HCT116 (cell line): ENCODE measurements around the gene UCK1. TPM values are rescaled to one million over a fixed set of nuclear protein-coding genes. Genes with fewer than 3 reads are reported as not detected.

Experiments
- ATAC-seq: fragments of 200-7000 bp; cut with Tn5 transposase; 2 replicates; pipeline ENCODE4 v1.9.1; 2020; ENCODE audit warnings: mild to moderate bottlenecking, moderate library complexity
- BruUV-seq: library from RNA; stranded (reverse); fragments of 400-500 nt; replicated peaks from 2 replicates; lab custom pipeline; 2021; lab: Mats Ljungman, UMichigan
- CTCF ChIA-PET: fragments of 300-600 bp; sonication (Branson Sonifier 250); formaldehyde crosslinking; loops from one replicate; lab custom pipeline; 2021; ENCODE audit warnings: antibody characterized with exemption; lab: Charles Lee
- POLR2A ChIA-PET: fragments of 300-600, 350-600 bp; sonication (Branson Sonifier 250); formaldehyde crosslinking; loops from one replicate; lab custom pipeline; 2021; ENCODE audit warnings: antibody characterized with exemption; lab: Charles Lee
- RAD21 ChIA-PET, 2 experiments: fragments of 300-600 bp; sonication (Branson Sonifier 250); formaldehyde crosslinking; loops; one replicate each; lab custom pipeline; 2023; ENCODE audit warnings: low total read pairs in 2 of 2; ENCODE audit not compliant: uncharacterized antibody in 2 of 2, unreplicated experiment in 2 of 2, low non-redundant PET in 1 of 2; lab: Charles Lee
- DNase-seq: peaks from one replicate; pipeline ENCODE4 v3.0.0-alpha.2; 2010; ENCODE audit warnings: low read depth, low spot score
- H2AFZ ChIP-seq: fragments of 200-600 bp; shearing (Covaris generic), sonication (generic); 2 replicates; pipeline ENCODE4 v1.6.1; 2017; ENCODE audit warnings: low read depth, mixed run types, mixed read lengths, antibody characterized with exemption, low read length; ENCODE audit not compliant: poor library complexity, severe bottlenecking
- H3K27ac ChIP-seq: 2 replicates; pipeline ENCODE4 v1.5.1; 2012; ENCODE audit warnings: low read depth, low read length
- H3K27me3 ChIP-seq: fragments of 200-600 bp; sonication (generic); 2 replicates; pipeline ENCODE4 v1.6.1; 2016; ENCODE audit warnings: mixed run types, low read length, mixed read lengths; ENCODE audit not compliant: insufficient read depth
- H3K36me3 ChIP-seq, 2 experiments: fragments of 200-500 bp in 1 of 2; fragments of 200-600 bp in 1 of 2; sonication (Bioruptor generic) in 1 of 2; sonication (generic) in 1 of 2; 2 replicates each; pipeline versions ENCODE4 v1.5.1 to v1.6.1; 2014 to 2016; ENCODE audit warnings: low read length in 2 of 2, inconsistent platforms in 1 of 2, mixed read lengths in 1 of 2, mixed run types in 1 of 2; ENCODE audit not compliant: insufficient read depth in 2 of 2, control insufficient read depth in 1 of 2
- H3K4me1 ChIP-seq, 2 experiments: fragments of 200-600 bp in 1 of 2; sonication (generic) in 1 of 2; 2 replicates each; pipeline versions ENCODE4 v1.5.1 to v1.6.1; 2012 to 2017; ENCODE audit warnings: low read length in 2 of 2, inconsistent platforms in 1 of 2, mild to moderate bottlenecking in 1 of 2, mixed read lengths in 1 of 2, mixed run types in 1 of 2, moderate library complexity in 1 of 2; ENCODE audit not compliant: insufficient read depth in 2 of 2, control insufficient read depth in 1 of 2
- H3K4me2 ChIP-seq: fragments of 200-600 bp; sonication (generic); 2 replicates; pipeline ENCODE4 v1.6.1; 2017; ENCODE audit warnings: mixed run types, low read length, mixed read lengths
- H3K4me3 ChIP-seq, 2 experiments: fragments of 200-600 bp in 1 of 2; sonication (generic) in 1 of 2; replicated peaks in 1 of 2; 2 replicates each; pipeline ENCODE4 v1.5.1; 2011 to 2016; ENCODE audit warnings: low read length in 2 of 2, control low read depth in 1 of 2, low read depth in 1 of 2, mild to moderate bottlenecking in 1 of 2, mixed read lengths in 1 of 2, mixed run types in 1 of 2
- H3K79me2 ChIP-seq: fragments of 200-600 bp; sonication (generic); 2 replicates; pipeline ENCODE4 v1.6.1; 2017; ENCODE audit warnings: mild to moderate bottlenecking, mixed run types, low read length, moderate library complexity, mixed read lengths; ENCODE audit not compliant: insufficient read depth
- H3K9ac ChIP-seq: fragments of 200-600 bp; sonication (generic); 2 replicates; pipeline ENCODE4 v1.6.1; 2016; ENCODE audit warnings: low read length, mixed read lengths
- H3K9me2 ChIP-seq: fragments of 200-600 bp; sonication (generic), shearing (Covaris generic); 2 replicates; pipeline ENCODE4 v1.6.1; 2017; ENCODE audit warnings: mixed run types, mild to moderate bottlenecking, moderate library complexity; ENCODE audit not compliant: insufficient read depth
- H3K9me3 ChIP-seq, 2 experiments: fragments of 200-500 bp in 1 of 2; fragments of 200-600 bp in 1 of 2; sonication (Bioruptor generic) in 1 of 2; sonication (generic) in 1 of 2; 2 replicates each; pipeline ENCODE4 v1.6.1; 2014 to 2017; ENCODE audit warnings: low read length in 2 of 2, mixed read lengths in 2 of 2, inconsistent platforms in 1 of 2, low read depth in 1 of 2, mild to moderate bottlenecking in 1 of 2, mixed run types in 1 of 2, moderate library complexity in 1 of 2; ENCODE audit not compliant: control insufficient read depth in 1 of 2, insufficient read depth in 1 of 2
- H4K20me1 ChIP-seq: fragments of 200-600 bp; sonication (generic), shearing (Covaris generic); 2 replicates; pipeline ENCODE4 v1.6.1; 2017; ENCODE audit warnings: mixed run types, mild to moderate bottlenecking, moderate library complexity; ENCODE audit not compliant: insufficient read depth
- ELF1 ChIP-seq: IDR thresholded peaks from 2 replicates; pipeline ENCODE4 v1.6.1; 2012; ENCODE audit warnings: low read depth, borderline replicate concordance
- EZH2 ChIP-seq: fragments of 200-600 bp; sonication (generic); IDR thresholded peaks from 2 replicates; pipeline ENCODE4 v1.6.1; 2017; ENCODE audit warnings: antibody characterized with exemption, mixed run types
- FOSL1 ChIP-seq: IDR thresholded peaks from 2 replicates; pipeline ENCODE4 v1.6.1; 2012; ENCODE audit warnings: low read depth
- RAD21 ChIP-seq: IDR thresholded peaks from 2 replicates; pipeline ENCODE4 v1.6.1; 2012; ENCODE audit warnings: low read depth, mild to moderate bottlenecking
- REST ChIP-seq: IDR thresholded peaks from 2 replicates; pipeline ENCODE4 v1.6.1; 2012; ENCODE audit warnings: low read depth
- SIN3A ChIP-seq: IDR thresholded peaks from 2 replicates; pipeline ENCODE4 v1.6.1; 2012; ENCODE audit warnings: low read depth
- TCF7L2 ChIP-seq: IDR thresholded peaks from 2 replicates; pipeline ENCODE4 v1.7.0; 2011; ENCODE audit warnings: borderline replicate concordance, inconsistent platforms; ENCODE audit not compliant: insufficient read depth, insufficient read length; ENCODE audit errors: extremely low read depth
- ZBTB33 ChIP-seq: IDR thresholded peaks from 2 replicates; pipeline ENCODE4 v1.6.1; 2011; ENCODE audit warnings: mild to moderate bottlenecking, low read length, moderate library complexity; ENCODE audit not compliant: insufficient replicate concordance; ENCODE audit errors: extremely low read depth
- ZFX ChIP-seq: fragments of 450-650 bp; IDR thresholded peaks from 2 replicates; pipeline ENCODE4 v1.6.1; 2017
- intact Hi-C: fragments of 100-400 bp; cut with micrococcal nuclease; formaldehyde crosslinking; loops from 2 replicates; pipeline ENCODE4 v1.10.0; 2022
- total RNA-seq: library from RNA; stranded (reverse); gene quantifications from one replicate; pipeline ENCODE4 v1.2.1, GENCODE V29; 2021; ENCODE audit not compliant: unreplicated experiment

The UCK1 gene
- total RNA-seq, 1 experiment from 2014 or later, result 17.5 TPM

DNA sequence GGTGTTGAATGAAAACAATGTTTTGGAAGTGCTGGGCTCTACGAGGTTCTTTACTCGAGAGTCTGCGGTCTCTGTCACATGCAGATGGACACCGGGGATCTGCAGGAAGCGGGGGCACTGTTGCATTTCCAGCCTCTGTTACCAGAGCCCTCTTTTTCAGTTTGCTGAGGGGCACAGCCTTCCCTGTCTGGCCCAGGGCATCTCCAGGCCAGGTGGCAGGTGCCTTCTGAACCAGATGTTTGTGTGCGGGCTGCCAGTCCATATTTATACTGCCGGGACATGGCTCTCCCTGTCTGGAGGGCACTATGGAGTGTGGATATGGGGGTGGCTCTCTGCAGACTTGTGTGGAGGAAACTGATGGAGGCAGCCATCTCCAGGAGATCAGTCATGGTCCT, 47.0 kb downstream of the UCK1 start:
- Histone ChIP-seq H3K9ac (no peak overlapping the region), H3K9me2 (no peaks in the 10 kb centered on the region), H2AFZ (no peak overlapping the region), H3K36me3 (peaks cover 71 to 83% of the 10 kb centered on the region in 2 experiments), H3K4me2 (no peak overlapping the region), H3K4me3 (no peak overlapping the region), H3K79me2 (peaks cover 30% of the 10 kb centered on the region; the same call in 1 of the 2 replicates), H3K9me3 (no peaks in the 10 kb centered on the region), H3K27ac (no peak overlapping the region), H3K4me1 (no peaks in the 10 kb centered on the region), H3K27me3 (no peaks in the 10 kb centered on the region), H4K20me1 (peaks cover 6% of the 10 kb centered on the region; the same call in 1 of the 2 replicates)
- no TSS peak for BruUV-seq
- ATAC-seq (no peak), DNase-seq (no peak)
- CTCF ChIA-PET, result no interaction called here
- TF ChIP-seq ZFX, result no peak
- no peak for TF ChIP-seq FOSL1
- no peak for TF ChIP-seq SIN3A
- TF ChIP-seq TCF7L2, result no peak
- TF ChIP-seq ZBTB33, result no peak
- TF ChIP-seq REST, result no peak
- no peak for TF ChIP-seq ELF1
- TF ChIP-seq RAD21, result no peak
- no peak for TF ChIP-seq EZH2
- intact Hi-C loops, result no loop called here
- RAD21 ChIA-PET, result no interaction called here
- POLR2A ChIA-PET, result no interaction called here
